ENCODE data around the gene RFC5. TPM values are rescaled to one million over a fixed set of nuclear protein-coding genes. Genes with fewer than 3 reads are reported as not detected.

The RFC5 gene
- total RNA-seq, 1 experiment from 2014 or later, result 62.1 TPM

DNA sequence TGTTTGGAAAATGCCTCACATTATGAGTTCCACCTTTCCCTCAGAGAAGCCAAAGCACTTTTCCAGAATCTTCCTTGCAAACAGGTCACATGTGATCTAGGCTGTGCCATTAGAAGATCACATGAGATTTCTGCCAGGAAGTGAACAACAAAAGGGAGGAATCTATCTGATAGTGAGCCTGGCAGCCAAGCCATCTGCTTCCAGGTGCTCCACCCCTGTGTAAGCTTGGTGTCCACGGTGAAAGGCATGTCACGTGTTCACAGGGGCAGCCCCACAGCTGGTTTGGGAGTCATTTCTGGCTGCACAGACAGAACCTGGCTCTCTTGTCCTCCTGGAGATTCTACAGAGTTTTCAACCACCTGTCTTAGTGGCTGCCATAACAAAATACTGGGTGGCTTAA is 44.2 kb upstream of the RFC5 start:
- no peak for DNase-seq (ENCODE audit: low spot score)
- intact Hi-C loops (cut with micrococcal nuclease; ENCODE audit: unreplicated experiment), result no loop called here
- no peak for TF ChIP-seq EZH2 (IDR thresholded peaks at IDR 0.05; ENCODE audit: borderline replicate concordance, low read depth, low read length, poor library complexity, severe bottlenecking)
- TF ChIP-seq, protein P1, sequence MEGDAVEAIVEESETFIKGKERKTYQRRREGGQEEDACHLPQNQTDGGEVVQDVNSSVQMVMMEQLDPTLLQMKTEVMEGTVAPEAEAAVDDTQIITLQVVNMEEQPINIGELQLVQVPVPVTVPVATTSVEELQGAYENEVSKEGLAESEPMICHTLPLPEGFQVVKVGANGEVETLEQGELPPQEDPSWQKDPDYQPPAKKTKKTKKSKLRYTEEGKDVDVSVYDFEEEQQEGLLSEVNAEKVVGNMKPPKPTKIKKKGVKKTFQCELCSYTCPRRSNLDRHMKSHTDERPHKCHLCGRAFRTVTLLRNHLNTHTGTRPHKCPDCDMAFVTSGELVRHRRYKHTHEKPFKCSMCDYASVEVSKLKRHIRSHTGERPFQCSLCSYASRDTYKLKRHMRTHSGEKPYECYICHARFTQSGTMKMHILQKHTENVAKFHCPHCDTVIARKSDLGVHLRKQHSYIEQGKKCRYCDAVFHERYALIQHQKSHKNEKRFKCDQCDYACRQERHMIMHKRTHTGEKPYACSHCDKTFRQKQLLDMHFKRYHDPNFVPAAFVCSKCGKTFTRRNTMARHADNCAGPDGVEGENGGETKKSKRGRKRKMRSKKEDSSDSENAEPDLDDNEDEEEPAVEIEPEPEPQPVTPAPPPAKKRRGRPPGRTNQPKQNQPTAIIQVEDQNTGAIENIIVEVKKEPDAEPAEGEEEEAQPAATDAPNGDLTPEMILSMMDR (conservative IDR thresholded peaks at IDR 0.05; ENCODE audit: low read depth, low read length), result no peak
- H3K9me3 ChIP-seq (ENCODE audit: low read depth, low read length, poor library complexity, severe bottlenecking), result no peaks in the 10 kb centered on the region
- H3K4me3 ChIP-seq (ENCODE audit: low read depth, low read length, poor library complexity, severe bottlenecking), result no peak overlapping the region
- H3K4me1 ChIP-seq (ENCODE audit: insufficient read depth, low read length, poor library complexity, severe bottlenecking), result no peaks in the 10 kb centered on the region
- no TSS peak for BruUV-seq (replicated peaks)
- H3K27me3 ChIP-seq (replicated peaks; ENCODE audit: insufficient read depth, low read depth, low read length, poor library complexity), result peaks cover 38% of the 10 kb centered on the region
- CTCF ChIA-PET, result no interaction called here
- H3K36me3 ChIP-seq (ENCODE audit: insufficient read depth, low read length, poor library complexity, severe bottlenecking), result no peaks in the 10 kb centered on the region
- POLR2A ChIA-PET (ENCODE audit: low non-redundant PET), result no interaction called here
- no peak overlapping the region for H3K27ac ChIP-seq (ENCODE audit: low read depth, low read length, poor library complexity, severe bottlenecking)

DNA sequence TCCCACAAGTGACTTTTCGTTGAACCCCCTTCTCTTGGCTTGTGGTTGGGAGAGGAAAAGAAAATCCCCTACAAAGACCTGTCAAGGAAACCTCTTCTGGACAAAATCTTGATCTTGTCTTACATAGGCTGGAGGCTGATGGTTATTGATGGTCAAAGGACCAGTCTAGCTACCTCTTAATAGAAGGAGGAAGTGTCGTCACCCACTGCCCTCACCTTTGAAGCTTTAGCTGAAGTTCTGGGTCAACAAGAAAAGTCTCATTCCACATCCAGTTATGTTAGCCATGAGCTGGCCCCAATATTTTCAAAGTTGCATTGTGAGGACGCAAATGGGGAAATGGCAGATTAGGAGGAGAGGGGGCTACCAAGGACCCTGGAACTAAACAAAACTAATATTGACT is 41.5 kb upstream of the RFC5 start:
- H3K9me3 ChIP-seq (ENCODE audit: low read depth, low read length, poor library complexity, severe bottlenecking), result no peaks in the 10 kb centered on the region
- intact Hi-C loops (cut with micrococcal nuclease; ENCODE audit: unreplicated experiment), result no loop called here
- no peaks in the 10 kb centered on the region for H3K4me1 ChIP-seq (ENCODE audit: insufficient read depth, low read length, poor library complexity, severe bottlenecking)
- DNase-seq (ENCODE audit: low spot score), result no peak
- H3K27me3 ChIP-seq (replicated peaks; ENCODE audit: insufficient read depth, low read depth, low read length, poor library complexity), result peaks cover 12% of the 10 kb centered on the region
- POLR2A ChIA-PET (ENCODE audit: low non-redundant PET), result no interaction called here
- H3K36me3 ChIP-seq (ENCODE audit: insufficient read depth, low read length, poor library complexity, severe bottlenecking), result no peaks in the 10 kb centered on the region
- CTCF ChIA-PET, result no interaction called here
- H3K4me3 ChIP-seq (ENCODE audit: low read depth, low read length, poor library complexity, severe bottlenecking), result no peak overlapping the region
- H3K27ac ChIP-seq (ENCODE audit: low read depth, low read length, poor library complexity, severe bottlenecking), result no peak overlapping the region
- BruUV-seq (replicated peaks), result no TSS peak
- TF ChIP-seq, protein P1 (conservative IDR thresholded peaks at IDR 0.05; ENCODE audit: low read depth, low read length), result no peak
- TF ChIP-seq EZH2 (IDR thresholded peaks at IDR 0.05; ENCODE audit: borderline replicate concordance, low read depth, low read length, poor library complexity, severe bottlenecking), result no peak

DNA sequence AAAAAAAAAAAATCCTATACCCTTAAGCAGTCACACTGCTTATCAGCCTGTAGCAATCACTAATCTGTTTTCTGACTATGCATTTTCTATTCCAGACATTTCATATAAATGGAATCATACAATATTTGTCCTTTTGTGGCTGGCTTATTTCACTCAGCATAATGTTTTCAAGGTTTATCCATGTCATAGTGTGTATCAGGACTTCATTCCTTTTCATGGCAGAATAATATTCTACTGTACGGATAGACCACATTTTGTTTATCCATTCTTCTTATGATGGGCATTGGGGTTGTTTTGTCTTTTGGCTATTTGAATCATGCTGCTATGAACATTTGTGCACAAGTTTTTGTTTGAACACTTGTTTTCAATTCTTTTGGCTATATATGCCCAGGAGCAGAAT is 39.1 kb upstream of the RFC5 start:
- TF ChIP-seq EZH2 (IDR thresholded peaks at IDR 0.05; ENCODE audit: borderline replicate concordance, low read depth, low read length, poor library complexity, severe bottlenecking), result no peak
- TF ChIP-seq, protein P1 (conservative IDR thresholded peaks at IDR 0.05; ENCODE audit: low read depth, low read length), result no peak
- no peak for DNase-seq (ENCODE audit: low spot score)
- POLR2A ChIA-PET (ENCODE audit: low non-redundant PET), result no interaction called here
- H3K9me3 ChIP-seq (ENCODE audit: low read depth, low read length, poor library complexity, severe bottlenecking), result no peaks in the 10 kb centered on the region
- H3K27me3 ChIP-seq (replicated peaks; ENCODE audit: insufficient read depth, low read depth, low read length, poor library complexity), result peaks cover 4% of the 10 kb centered on the region
- H3K27ac ChIP-seq (ENCODE audit: low read depth, low read length, poor library complexity, severe bottlenecking), result no peak overlapping the region
- BruUV-seq (replicated peaks), result no TSS peak
- CTCF ChIA-PET, result no interaction called here
- intact Hi-C loops (cut with micrococcal nuclease; ENCODE audit: unreplicated experiment), result no loop called here
- H3K4me3 ChIP-seq (ENCODE audit: low read depth, low read length, poor library complexity, severe bottlenecking), result no peak overlapping the region
- H3K36me3 ChIP-seq (ENCODE audit: insufficient read depth, low read length, poor library complexity, severe bottlenecking), result no peaks in the 10 kb centered on the region
- no peaks in the 10 kb centered on the region for H3K4me1 ChIP-seq (ENCODE audit: insufficient read depth, low read length, poor library complexity, severe bottlenecking)
